ENCODE data around the gene C3orf49. TPM values are rescaled to one million over a fixed set of nuclear protein-coding genes. Genes with fewer than 3 reads are reported as not detected.

C3orf49 gene, protein sequence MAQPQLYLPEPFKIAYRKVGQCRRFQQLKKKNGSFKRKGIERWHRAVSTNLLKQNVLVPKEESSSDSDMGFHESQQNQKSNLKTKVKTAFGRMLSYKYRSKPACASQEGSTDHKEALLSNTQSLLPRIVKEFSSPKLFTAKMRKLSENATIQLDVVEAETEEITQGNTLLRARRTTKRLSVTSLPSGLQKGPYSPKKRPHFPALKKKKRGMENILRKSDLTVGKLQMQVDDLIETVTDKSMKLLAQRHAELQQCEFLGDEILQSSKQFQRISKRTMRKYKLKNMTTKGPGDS
- total RNA-seq (2022), result not detected in 2 replicates
- not detected for Bru-seq, nascent RNA
- BruChase-seq, experiment 1, labeled RNA remaining after a 6-hour chase, result percentile 5 among the genes with signal in this experiment
- BruChase-seq, experiment 2, labeled RNA remaining after a 2-hour chase, result not detected
- long read RNA-seq, partial matches to known transcripts, result 0 of 2 reads
- long read RNA-seq, other reads (novel, unspliced or antisense), result 2 of 2 reads

DNA sequence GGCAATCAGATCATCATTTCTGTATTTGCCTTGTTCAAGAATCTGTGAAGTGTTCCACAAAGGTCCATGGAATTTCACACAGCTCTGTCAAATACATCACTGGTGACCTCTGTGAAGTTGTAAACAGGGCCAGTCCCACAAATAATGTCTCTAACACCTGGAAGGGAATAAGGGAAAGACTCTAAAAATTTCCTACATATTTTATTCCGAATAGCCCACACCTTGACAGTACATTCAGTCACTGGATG, at the start of gene C3orf49:
TSS of gene C3orf49 (plus strand) at position 149 of the 248 bp plus-strand sequence. CDS start 173 bp downstream, outside the sequence.
- no peak for TF ChIP-seq CTCF (IDR thresholded peaks at IDR 0.05; ENCODE audit: unreplicated experiment)
- H3K27me3 Mint-ChIP-seq (ENCODE audit: unreplicated experiment), result no peaks in the 10 kb centered on the region
- H3K9me3 Mint-ChIP-seq (ENCODE audit: low read depth, unreplicated experiment), result no peaks in the 10 kb centered on the region
- intact Hi-C loops (cut with micrococcal nuclease; ENCODE audit: unreplicated experiment), result loop anchor here (2.0 to 10.0 kb wide), 2 partner anchors 156 to 244 kb away; no protein-coding TSS in a partner anchor
- peaks cover 26% of the 10 kb centered on the region for H3K4me1 Mint-ChIP-seq (ENCODE audit: low read depth, unreplicated experiment)
- H3K4me3 Mint-ChIP-seq (ENCODE audit: low read depth, unreplicated experiment), result no peak within 1 kb of the TSS
- CTCF ChIA-PET, result interaction anchor here (0.6 to 1.6 kb wide), 5 partner anchors 157 to 945 kb away, joined by 3 to 8 read pairs (median 3); no protein-coding TSS in a partner anchor
- no TSS peak for BruUV-seq (replicated peaks)
- no peaks in the 10 kb centered on the region for H3K36me3 Mint-ChIP-seq (ENCODE audit: insufficient read depth, unreplicated experiment)
- H3K27ac Mint-ChIP-seq (ENCODE audit: unreplicated experiment), result no peak within 1 kb of the TSS
- no peak for DNase-seq

GRCh38 chr3:63774781-63775180, 44.3 kb upstream of the C3orf49 start:
- no peak for DNase-seq
- Mint-ChIP-seq H3K4me3 (ENCODE audit: low read depth, unreplicated experiment) (no peak overlapping the region), H3K36me3 (ENCODE audit: insufficient read depth, unreplicated experiment) (no peaks in the 10 kb centered on the region), H3K27me3 (ENCODE audit: unreplicated experiment) (no peaks in the 10 kb centered on the region), H3K9me3 (ENCODE audit: low read depth, unreplicated experiment) (no peaks in the 10 kb centered on the region), H3K27ac (ENCODE audit: unreplicated experiment) (no peak overlapping the region), H3K4me1 (ENCODE audit: low read depth, unreplicated experiment) (no peaks in the 10 kb centered on the region)
- no peak for TF ChIP-seq CTCF (IDR thresholded peaks at IDR 0.05; ENCODE audit: unreplicated experiment)
- intact Hi-C loops (cut with micrococcal nuclease; ENCODE audit: unreplicated experiment), result no loop called here
- no TSS peak for BruUV-seq (replicated peaks)
- CTCF ChIA-PET, result no interaction called here

- no TSS peak for BruUV-seq (replicated peaks)
Measured at GRCh38 chr3:63779227-63779626, 39.9 kb upstream of the C3orf49 start.

DNA sequence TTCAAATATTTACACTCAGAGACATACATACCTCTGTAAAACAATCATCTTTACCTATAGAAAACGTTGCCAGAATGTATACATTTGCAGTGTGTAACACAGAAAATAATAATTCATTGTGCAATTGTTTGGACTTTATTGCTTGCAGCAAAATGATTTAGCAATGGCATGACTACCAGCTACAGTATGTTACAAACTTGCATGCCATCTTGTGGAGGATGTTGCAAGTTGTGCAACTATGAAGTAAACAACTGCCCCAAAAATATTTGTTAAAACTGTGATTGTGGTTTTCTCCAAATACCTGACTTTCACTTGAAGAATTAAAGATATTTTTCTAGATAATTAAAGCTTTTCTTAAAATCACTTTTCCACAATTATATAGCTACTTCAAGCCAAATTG, 27.1 kb upstream of the C3orf49 start:
- no peaks in the 10 kb centered on the region for H3K36me3 Mint-ChIP-seq (ENCODE audit: insufficient read depth, unreplicated experiment)
- intact Hi-C loops (cut with micrococcal nuclease; ENCODE audit: unreplicated experiment), result loop anchor here (5.0 kb wide), 2 partner anchors 130 to 440 kb away; no protein-coding TSS in a partner anchor
- H3K4me1 Mint-ChIP-seq (ENCODE audit: low read depth, unreplicated experiment), result no peaks in the 10 kb centered on the region
- H3K9me3 Mint-ChIP-seq (ENCODE audit: low read depth, unreplicated experiment), result no peaks in the 10 kb centered on the region
- H3K27me3 Mint-ChIP-seq (ENCODE audit: unreplicated experiment), result no peaks in the 10 kb centered on the region
- H3K27ac Mint-ChIP-seq (ENCODE audit: unreplicated experiment), result no peak overlapping the region
- no peak overlapping the region for H3K4me3 Mint-ChIP-seq (ENCODE audit: low read depth, unreplicated experiment)
- CTCF ChIA-PET, result interaction anchor here (0.6 to 1.6 kb wide), 4 partner anchors 130 to 442 kb away, joined by 3 to 6 read pairs (median 4); no protein-coding TSS in a partner anchor
- peak; percentile 35 for TF ChIP-seq CTCF (IDR thresholded peaks at IDR 0.05; ENCODE audit: unreplicated experiment)
- BruUV-seq (replicated peaks), result no TSS peak
- peak; percentile 9 for DNase-seq

More at GRCh38 chr3:63779227-63779626, 39.9 kb upstream of the C3orf49 start:
- Mint-ChIP-seq H3K4me1 (ENCODE audit: low read depth, unreplicated experiment) (no peaks in the 10 kb centered on the region), H3K4me3 (ENCODE audit: low read depth, unreplicated experiment) (no peak overlapping the region), H3K9me3 (ENCODE audit: low read depth, unreplicated experiment) (no peaks in the 10 kb centered on the region), H3K27me3 (ENCODE audit: unreplicated experiment) (no peaks in the 10 kb centered on the region), H3K36me3 (ENCODE audit: insufficient read depth, unreplicated experiment) (no peaks in the 10 kb centered on the region), H3K27ac (ENCODE audit: unreplicated experiment) (no peak overlapping the region)
- CTCF ChIA-PET, result no interaction called here
- no peak for TF ChIP-seq CTCF (IDR thresholded peaks at IDR 0.05; ENCODE audit: unreplicated experiment)
- DNase-seq, result no peak
- intact Hi-C loops (cut with micrococcal nuclease; ENCODE audit: unreplicated experiment), result no loop called here

Measured in Calu3 (cell line).